ENCODE data around the gene CBFA2T3. TPM values are rescaled to one million over a fixed set of nuclear protein-coding genes. Genes with fewer than 3 reads are reported as not detected.

The CBFA2T3 gene
- total RNA-seq, 1 experiment from 2014 or later: 13.7 TPM

GRCh38 chr16:88856828-88857727 is 119.9 kb downstream of the CBFA2T3 start, which contains the start of the genes GALNS and TRAPPC2L:
Gene GALNS, minus strand, starts transcription at chr16:88856947. Its CDS starts 70 bp downstream, at chr16:88856877.
Gene TRAPPC2L, plus strand, starts transcription at chr16:88857127. Its CDS starts 24 bp downstream, at chr16:88857151.
- no peaks in the 10 kb centered on the region for H3K27me3 ChIP-seq (ENCODE audit: control insufficient read depth, insufficient read depth, low read length)
- in situ Hi-C loops (cut with HindIII; ENCODE audit: low pct_unique_long_range_greater_than_20kb, low sequenced_read_pairs): no loop called here
- intact Hi-C loops (cut with micrococcal nuclease; ENCODE audit: unreplicated experiment): no loop called here
- H3K27ac ChIP-seq (ENCODE audit: low read length): peak within 1 kb of the TSS; percentile 84
- peaks cover 9% of the 10 kb centered on the region; the same call in 1 of the 2 replicates for H3K4me1 ChIP-seq (ENCODE audit: control insufficient read depth, insufficient read depth, low read length)
- TF ChIP-seq TCF7L2 (IDR thresholded peaks at IDR 0.05; ENCODE audit: low read depth, low read length) (no peak), POLR2AphosphoS5 (IDR thresholded peaks at IDR 0.05; ENCODE audit: low read depth, low read length) (peak; percentile 77), SIN3A (IDR thresholded peaks at IDR 0.05; ENCODE audit: borderline replicate concordance, insufficient read depth, low read depth, low read length) (peak; percentile 63; the same call in 1 of the 2 replicates)
- ChIA-PET CTCF (interaction anchor here (0.5 kb wide), 1 partner anchor 11 kb away, joined by 4 read pairs; no protein-coding TSS in a partner anchor), POLR2A (interaction anchor here (0.6 kb wide), 2 partner anchors 7 to 420 kb away, joined by 3 to 4 read pairs; no protein-coding TSS in a partner anchor)
- H3K9me3 ChIP-seq (ENCODE audit: control insufficient read depth, insufficient read depth, low read depth, low read length): no peaks in the 10 kb centered on the region
- H3K4me3 ChIP-seq (ENCODE audit: low read depth in 2 of 2, low read length in 2 of 2): peak within 1 kb of the TSS; percentile 88 to 93
- DNase-seq (ENCODE audit: low read depth, low spot score) (peak; percentile 35), ATAC-seq (peak; percentile 91)
- BruUV-seq (replicated peaks): no TSS peak
- peaks cover 6% of the 10 kb centered on the region; the same call in 1 of the 2 replicates for H3K36me3 ChIP-seq (ENCODE audit: control insufficient read depth, insufficient read depth, low read length)

GRCh38 chr16:88856122-88856827 is 120.7 kb downstream of the CBFA2T3 start:
- intact Hi-C loops (cut with micrococcal nuclease; ENCODE audit: unreplicated experiment) (no loop called here), in situ Hi-C loops (cut with HindIII; ENCODE audit: low pct_unique_long_range_greater_than_20kb, low sequenced_read_pairs) (no loop called here)
- BruUV-seq (replicated peaks): no TSS peak
- no peaks in the 10 kb centered on the region for H3K9me3 ChIP-seq (ENCODE audit: control insufficient read depth, insufficient read depth, low read depth, low read length)
- peak; percentile 77 for ATAC-seq
- no peak for DNase-seq (ENCODE audit: low read depth, low spot score)
- peak overlapping the region; percentile 60 to 93 for H3K4me3 ChIP-seq (ENCODE audit: low read depth in 2 of 2, low read length in 2 of 2)
- POLR2A ChIA-PET: interaction anchor here (0.6 kb wide), 1 partner anchor 8 kb away, joined by 4 read pairs; no protein-coding TSS in a partner anchor
- CTCF ChIA-PET: no interaction called here
- no peak for TF ChIP-seq SIN3A (IDR thresholded peaks at IDR 0.05; ENCODE audit: borderline replicate concordance, insufficient read depth, low read depth, low read length)
- TF ChIP-seq REST (IDR thresholded peaks at IDR 0.05; ENCODE audit: insufficient read depth in 1 of 2, low read depth in 2 of 2, low read length in 1 of 2): no peak
- no peak for TF ChIP-seq TCF7L2 (IDR thresholded peaks at IDR 0.05; ENCODE audit: low read depth, low read length)
- H3K36me3 ChIP-seq (ENCODE audit: control insufficient read depth, insufficient read depth, low read length): peaks cover 6% of the 10 kb centered on the region; the same call in 1 of the 2 replicates
- H3K4me1 ChIP-seq (ENCODE audit: control insufficient read depth, insufficient read depth, low read length): peaks cover 9% of the 10 kb centered on the region; the same call in 1 of the 2 replicates
- H3K27ac ChIP-seq (ENCODE audit: low read length): peak overlapping the region; percentile 78
- H3K27me3 ChIP-seq (ENCODE audit: control insufficient read depth, insufficient read depth, low read length): no peaks in the 10 kb centered on the region

- ATAC-seq (no peak), DNase-seq (ENCODE audit: low read depth, low spot score) (no peak)
- in situ Hi-C loops (cut with HindIII; ENCODE audit: low pct_unique_long_range_greater_than_20kb, low sequenced_read_pairs): no loop called here
- intact Hi-C loops (cut with micrococcal nuclease; ENCODE audit: unreplicated experiment): no loop called here
- Histone ChIP-seq H3K36me3 (ENCODE audit: control insufficient read depth, insufficient read depth, low read length) (peaks cover 6% of the 10 kb centered on the region; the same call in 1 of the 2 replicates), H3K27me3 (ENCODE audit: control insufficient read depth, insufficient read depth, low read length) (no peaks in the 10 kb centered on the region), H3K4me1 (ENCODE audit: control insufficient read depth, insufficient read depth, low read length) (peaks cover 9% of the 10 kb centered on the region; the same call in 1 of the 2 replicates), H3K4me3 (ENCODE audit: low read depth in 2 of 2, low read length in 2 of 2) (peak overlapping the region; percentile 60 to 63), H3K9me3 (ENCODE audit: control insufficient read depth, insufficient read depth, low read depth, low read length) (no peaks in the 10 kb centered on the region), H3K27ac (ENCODE audit: low read length) (peak overlapping the region; percentile 78)
- no TSS peak for BruUV-seq (replicated peaks)
- POLR2A ChIA-PET: no interaction called here
- CTCF ChIA-PET: no interaction called here
- TF ChIP-seq CTCF (IDR thresholded peaks at IDR 0.05) (no peak), TCF7L2 (IDR thresholded peaks at IDR 0.05; ENCODE audit: low read depth, low read length) (no peak), REST (IDR thresholded peaks at IDR 0.05; ENCODE audit: insufficient read depth in 1 of 2, low read depth in 2 of 2, low read length in 1 of 2) (no peak), SIN3A (IDR thresholded peaks at IDR 0.05; ENCODE audit: borderline replicate concordance, insufficient read depth, low read depth, low read length) (no peak), POLR2AphosphoS5 (IDR thresholded peaks at IDR 0.05; ENCODE audit: low read depth, low read length) (no peak)
These were observed 121.3 kb downstream of the CBFA2T3 start for GRCh38 chr16:88855736-88856121.
